GM11168 (cell line): ENCODE results near the gene PPARG.

Experiments
- in situ Hi-C: fragments of 300-500 bp; cut with MboI; formaldehyde crosslinking; loops from one replicate; pipeline ENCODE4 v1.12.0; 2022; ENCODE audit warnings: low sequenced_read_pairs; ENCODE audit not compliant: unreplicated experiment

Gene PPARG

DNA sequence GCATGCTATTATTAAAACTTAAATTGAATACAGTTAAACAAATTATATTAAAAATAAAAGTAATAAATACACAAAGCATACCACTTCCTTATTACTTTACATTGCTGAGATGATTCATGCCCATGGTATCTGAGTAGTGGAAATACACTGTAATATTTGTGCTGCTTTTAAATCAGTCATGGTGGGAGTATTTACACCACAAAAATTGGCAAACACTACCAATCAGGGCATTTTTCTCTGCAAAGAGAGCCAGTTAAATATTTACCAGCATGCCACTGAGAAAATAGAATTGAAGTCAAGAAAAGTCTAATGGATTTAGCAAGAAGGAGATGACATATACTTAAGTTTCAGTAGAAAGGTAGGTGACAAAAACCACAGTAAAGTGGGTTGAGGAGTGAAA is 19.6 kb downstream of the PPARG start:
- in situ Hi-C loops: no loop called here

DNA sequence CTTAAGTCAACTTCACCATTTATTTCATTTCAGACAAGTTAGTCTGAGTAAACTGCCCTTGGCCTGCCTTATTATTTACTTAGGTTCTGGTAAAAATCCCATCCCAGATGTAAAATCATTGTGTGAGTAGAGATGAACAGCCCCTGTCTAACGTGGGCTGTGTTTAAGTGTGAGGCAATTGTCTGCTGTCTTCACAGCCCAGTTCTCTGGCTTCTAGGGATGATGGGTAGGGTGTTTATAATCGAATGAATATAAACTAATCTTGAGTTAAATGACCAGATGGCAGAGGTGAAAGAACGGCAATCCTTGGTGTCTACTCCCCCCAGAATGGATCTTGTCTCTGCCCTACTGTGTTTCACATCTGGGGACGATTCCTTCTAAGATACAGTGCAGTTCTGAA is 20.8 kb downstream of the PPARG start:
- in situ Hi-C loops: no loop called here

- in situ Hi-C loops: no loop called here
These were observed 23.1 kb downstream of the PPARG start for GRCh38 chr3:12312010-12312409.

- in situ Hi-C loops: no loop called here
These were observed 24.6 kb downstream of the PPARG start for GRCh38 chr3:12313519-12313918.

- in situ Hi-C loops: no loop called here
These were observed 27.4 kb downstream of the PPARG start for GRCh38 chr3:12316253-12316652.

DNA sequence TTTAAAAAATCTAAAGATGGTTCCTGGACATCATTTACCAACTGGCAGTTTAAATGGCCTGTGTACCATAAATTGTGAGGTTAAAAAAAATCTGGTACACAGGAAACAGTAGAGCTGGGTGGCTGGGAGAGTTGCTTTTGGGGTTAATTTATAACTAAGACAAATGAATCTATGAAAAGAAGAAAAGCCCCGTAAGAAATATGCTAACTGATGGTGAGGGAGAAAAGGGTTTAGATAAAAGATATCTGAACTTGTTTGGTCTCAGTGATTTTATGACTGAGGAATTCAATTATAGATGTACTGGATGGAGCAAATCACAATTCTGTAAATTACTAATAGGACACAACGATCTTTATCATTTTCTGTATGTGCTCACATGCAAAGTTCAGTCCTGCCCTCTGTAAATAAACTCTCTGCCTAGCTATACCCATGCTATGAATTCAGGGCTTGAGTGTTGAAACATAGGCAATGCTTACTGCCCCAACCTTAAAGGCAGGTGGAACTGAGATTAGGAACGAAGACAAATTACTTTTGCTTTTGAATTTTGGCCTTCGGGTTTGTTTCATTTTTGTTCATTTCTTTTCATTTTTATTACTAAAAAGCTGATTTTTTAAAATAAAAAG is 28.0 kb downstream of the PPARG start:
- in situ Hi-C loops: no loop called here

GRCh38 chr3:12317914-12318313 is 29.0 kb downstream of the PPARG start:
- in situ Hi-C loops: no loop called here

- in situ Hi-C loops: no loop called here
These were observed 30.1 kb downstream of the PPARG start for GRCh38 chr3:12318758-12319621.

DNA sequence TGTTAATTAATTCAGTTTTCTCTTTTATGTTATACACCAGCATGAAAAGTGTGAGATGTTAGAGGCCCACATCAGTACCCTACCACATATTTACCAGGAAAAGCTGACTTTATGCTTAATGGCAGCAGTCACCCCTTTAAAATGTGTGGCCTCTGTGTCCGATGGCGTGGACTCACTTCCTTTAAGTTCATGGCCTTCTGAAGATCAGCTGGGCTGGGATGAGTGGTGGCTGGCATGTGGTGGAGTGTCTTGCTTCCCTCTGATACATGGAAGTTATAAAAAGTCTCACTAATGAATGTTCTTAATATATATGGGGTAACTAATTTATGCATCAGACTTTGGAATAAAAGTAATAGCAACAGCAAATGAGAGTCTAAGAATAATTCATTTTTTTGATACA is 32.1 kb downstream of the PPARG start:
- in situ Hi-C loops: no loop called here

GRCh38 chr3:12323237-12323636 is 34.4 kb downstream of the PPARG start:
- in situ Hi-C loops: no loop called here

DNA sequence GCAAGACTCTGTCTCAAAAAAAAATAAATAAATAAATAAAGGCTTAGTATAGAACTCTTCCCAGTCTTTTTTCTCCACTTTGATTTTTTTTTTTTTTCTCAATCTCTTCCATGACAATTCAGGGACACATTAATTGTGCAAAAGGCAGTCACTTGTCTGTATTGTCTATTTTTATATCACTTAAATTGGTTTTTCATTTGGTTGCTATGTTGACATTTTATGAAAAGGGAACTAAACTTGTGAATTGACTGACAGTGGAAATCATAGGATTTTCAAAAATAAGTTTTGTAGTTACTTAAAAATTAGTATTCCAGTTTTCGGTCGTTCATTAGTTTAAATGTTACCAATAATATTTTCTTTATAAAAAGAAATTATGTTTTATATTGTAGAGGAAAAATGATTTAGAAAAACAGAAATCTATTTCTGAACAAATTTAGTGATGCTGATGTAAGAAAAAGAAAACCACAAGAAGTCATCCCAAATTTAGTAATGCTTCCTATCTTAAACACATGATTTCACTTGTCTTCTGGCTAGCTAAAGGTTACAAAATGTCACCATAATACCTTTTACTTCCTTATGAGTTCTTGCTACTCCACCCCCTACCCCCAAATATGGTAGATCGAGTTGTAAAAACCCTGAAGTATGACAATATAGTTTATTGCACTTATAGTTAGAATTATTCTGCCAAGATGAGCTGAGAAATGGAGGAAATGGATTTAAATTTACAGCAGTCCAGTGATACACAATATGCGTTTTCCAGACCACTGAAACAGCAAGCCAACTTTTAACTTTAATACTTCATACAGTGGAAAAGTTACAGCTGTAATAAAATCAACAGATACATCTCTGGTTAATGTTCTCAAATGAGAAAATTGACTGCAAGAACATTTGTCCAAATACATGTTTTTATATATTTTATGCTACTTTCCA is 37.0 kb downstream of the PPARG start:
- in situ Hi-C loops: no loop called here

GRCh38 chr3:12327021-12327420 is 38.2 kb downstream of the PPARG start:
- in situ Hi-C loops: no loop called here

DNA sequence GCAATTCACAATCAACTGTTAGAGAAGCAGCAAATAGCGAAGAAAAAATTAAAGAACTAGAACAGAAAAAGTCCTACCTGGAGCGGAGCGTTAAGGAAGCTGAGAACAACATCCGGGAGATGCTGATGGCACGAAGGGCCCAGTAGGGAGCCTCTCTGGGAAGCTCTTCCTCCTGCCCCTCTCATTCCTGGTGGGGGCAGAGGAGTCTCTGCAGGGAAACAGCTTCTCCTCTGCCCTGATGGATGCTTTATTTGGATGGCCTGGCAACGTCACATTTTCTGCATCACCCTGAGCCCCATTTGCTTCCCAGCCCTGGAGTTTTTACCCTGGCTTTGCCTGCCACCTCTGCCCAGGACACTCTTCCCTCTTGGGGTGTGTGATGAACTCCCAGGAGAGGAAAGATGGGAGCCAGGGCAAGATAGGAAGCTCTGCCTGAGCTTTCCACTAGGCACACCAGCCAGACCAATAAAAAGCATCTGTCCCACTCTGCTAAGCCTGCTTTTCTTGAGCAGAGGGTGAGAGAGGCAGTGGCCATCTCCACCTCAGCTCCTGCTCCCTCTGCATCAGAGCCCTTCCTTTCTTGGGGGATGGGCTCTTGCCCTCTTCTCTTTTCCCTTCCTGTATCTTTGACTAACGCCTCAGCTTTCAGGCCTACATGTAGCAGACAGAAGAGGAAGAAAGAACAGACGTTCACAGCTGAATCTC is 39.4 kb downstream of the PPARG start:
- in situ Hi-C loops: no loop called here

- in situ Hi-C loops: no loop called here
These were observed 40.1 kb downstream of the PPARG start for GRCh38 chr3:12328837-12329462.

DNA sequence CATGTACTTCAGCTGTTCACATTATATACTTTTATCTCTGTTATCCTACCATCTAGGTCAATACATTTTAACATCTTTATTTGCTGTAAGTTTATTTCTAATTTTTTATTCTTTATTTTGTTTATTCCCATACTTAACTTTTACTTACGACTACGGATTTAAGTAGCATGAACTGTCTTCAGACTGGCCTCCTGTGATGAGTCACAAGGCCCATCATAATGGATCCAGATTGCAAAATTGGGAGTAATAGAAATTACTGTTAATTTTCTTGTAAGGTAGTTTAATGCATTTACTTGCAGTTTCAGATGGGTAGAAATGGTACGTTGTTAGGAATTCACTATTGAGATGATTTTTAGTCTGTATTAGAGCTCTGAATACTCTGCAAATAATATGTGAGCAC is 45.9 kb downstream of the PPARG start:
- in situ Hi-C loops: no loop called here

DNA sequence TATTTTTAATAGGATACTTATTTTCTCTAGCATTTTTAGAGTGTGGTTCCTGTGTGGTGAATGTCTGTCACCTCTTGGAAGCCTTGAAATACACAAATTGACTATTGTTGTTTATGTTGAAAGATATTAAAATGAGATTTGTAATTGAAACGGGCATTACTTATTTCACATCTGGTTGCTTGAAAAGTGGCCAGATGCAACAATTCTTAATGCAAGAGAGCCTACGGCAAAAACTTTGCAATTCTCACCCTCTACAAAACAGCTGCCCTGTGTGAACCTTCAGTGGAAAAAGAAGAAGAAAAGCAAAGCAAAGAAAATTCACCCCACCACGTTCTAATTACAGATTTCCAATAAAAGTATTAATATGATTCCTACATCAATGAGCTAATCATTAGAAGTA is 46.6 kb downstream of the PPARG start:
- in situ Hi-C loops: no loop called here

DNA sequence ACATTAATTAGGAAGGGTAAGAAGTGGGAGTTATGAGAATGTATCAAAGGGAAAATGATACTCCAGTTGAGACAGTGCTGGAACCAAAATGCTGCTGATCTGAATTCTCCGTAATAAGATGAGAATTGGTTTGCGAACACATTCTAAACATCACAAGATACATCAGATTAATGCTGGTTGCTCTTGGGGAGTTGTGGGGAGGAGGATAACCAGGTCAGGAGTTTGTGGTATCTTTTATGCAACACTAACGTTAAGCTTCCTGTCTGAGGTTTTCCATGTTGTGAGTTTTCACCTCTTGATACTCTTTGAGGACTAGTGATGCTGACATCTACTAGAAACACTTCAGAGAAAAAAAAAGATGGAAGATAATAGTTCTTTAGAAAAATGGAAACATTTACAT is 47.2 kb downstream of the PPARG start:
- in situ Hi-C loops: no loop called here

- in situ Hi-C loops: no loop called here
These were observed 50.0 kb downstream of the PPARG start for GRCh38 chr3:12338595-12339546.
